H54 (cell line): ENCODE results near the gene KLHL29.
"Not testable (repeated sequence)": the region's sequence is repeated elsewhere in the genome, so short reads cannot be mapped to it uniquely, and the experiment has no call there.

Experiments used
- DNase-seq: peaks from one replicate; pipeline ENCODE4 v3.0.0; 2011; ENCODE audit warnings: low spot score, mixed read lengths; ENCODE audit not compliant: insufficient read length
- FAIRE-seq: peaks from 3 replicates; lab custom pipeline; 2011; peaks lifted over from hg19 to GRCh38; lab: Jason Lieb, UNC
- POLR2A ChIP-seq: IDR thresholded peaks from 2 replicates; pipeline ENCODE4 v1.6.1; 2011; ENCODE audit warnings: low read depth, mild to moderate bottlenecking, low read length

Gene KLHL29

GRCh38 chr2:23380562-23381065 lies 4.4 kb upstream of the KLHL29 start:
- peak; percentile 61 for DNase-seq
- peak; percentile 86 for FAIRE-seq
- TF ChIP-seq POLR2A = no peak

GRCh38 chr2:23381084-23381483 lies 3.9 kb upstream of the KLHL29 start:
- peak; percentile 60 for DNase-seq
- peak; percentile 92 for FAIRE-seq
- TF ChIP-seq POLR2A = no peak

- no peak for FAIRE-seq
- no peak for TF ChIP-seq POLR2A
- no peak for DNase-seq
Observed at GRCh38 chr2:23381485-23381884, 3.5 kb upstream of the KLHL29 start.

GRCh38 chr2:23383100-23383499 lies 1.9 kb upstream of the KLHL29 start:
- FAIRE-seq = no peak
- no peak for TF ChIP-seq POLR2A
- DNase-seq = no peak

GRCh38 chr2:23385351-23385747 lies 370 bp downstream of the KLHL29 start:
- no peak for TF ChIP-seq POLR2A
- FAIRE-seq (no peak), DNase-seq (peak; percentile 84)

- FAIRE-seq (no peak), DNase-seq (peak; percentile 67)
- TF ChIP-seq POLR2A = no peak
Observed at GRCh38 chr2:23385748-23386338, 864 bp downstream of the KLHL29 start.

- TF ChIP-seq POLR2A = no peak
- FAIRE-seq (no peak), DNase-seq (no peak)
Observed at GRCh38 chr2:23386339-23387220, 1.6 kb downstream of the KLHL29 start.

GRCh38 chr2:23387221-23387550 lies 2.2 kb downstream of the KLHL29 start:
- no peak for TF ChIP-seq POLR2A
- FAIRE-seq (no peak), DNase-seq (no peak)

- TF ChIP-seq POLR2A = no peak
- FAIRE-seq (no peak), DNase-seq (no peak)
Observed at GRCh38 chr2:23387845-23388244, 2.9 kb downstream of the KLHL29 start.

- DNase-seq = no peak
- TF ChIP-seq POLR2A = no peak
- no peak for FAIRE-seq
Observed at GRCh38 chr2:23388294-23388693, 3.3 kb downstream of the KLHL29 start.

GRCh38 chr2:23388756-23389514 lies 4.0 kb downstream of the KLHL29 start:
- no peak for TF ChIP-seq POLR2A
- DNase-seq (no peak), FAIRE-seq (no peak)

- peak; percentile 23 for FAIRE-seq
Observed at GRCh38 chr2:23390152-23390551, 5.2 kb downstream of the KLHL29 start.

GRCh38 chr2:23391237-23391736 lies 6.3 kb downstream of the KLHL29 start:
- not testable (repeated sequence) for FAIRE-seq, DNase-seq

More at GRCh38 chr2:23390152-23390551, 5.2 kb downstream of the KLHL29 start:
- no peak for DNase-seq
- TF ChIP-seq POLR2A = no peak

- FAIRE-seq (no peak), DNase-seq (no peak)
- TF ChIP-seq POLR2A = no peak
Observed at GRCh38 chr2:23393722-23394121, 8.7 kb downstream of the KLHL29 start.
